DND-41 (cell line): ENCODE results near the gene RBMS1.
"Not testable (repeated sequence)": the region's sequence is repeated elsewhere in the genome, so short reads cannot be mapped to it uniquely, and the experiment has no call there.

Source experiments
- ATAC-seq: fragments of 200-7000 bp; cut with Tn5 transposase; 3 replicates; pipeline ENCODE4 v1.9.1; 2021; ENCODE audit warnings: low read depth; ENCODE audit not compliant: insufficient read depth
- DNase-seq: peaks from one replicate; pipeline ENCODE4 v3.0.0-alpha.2; 2020
- H2AFZ ChIP-seq: 2 replicates; pipeline ENCODE4 v1.6.0; 2012; ENCODE audit warnings: low read depth, low read length
- H3K27ac ChIP-seq: 2 replicates; pipeline ENCODE4 v1.5.1; 2012; ENCODE audit warnings: low read length, inconsistent platforms
- H3K27me3 ChIP-seq: fragments of 200-600 bp; sonication (generic); 2 replicates; pipeline ENCODE4 v1.6.0; 2012; ENCODE audit warnings: low read length, mild to moderate bottlenecking, inconsistent platforms; ENCODE audit not compliant: insufficient read depth, poor library complexity
- H3K36me3 ChIP-seq: 2 replicates; pipeline ENCODE4 v1.5.1; 2012; ENCODE audit warnings: low read length, inconsistent platforms; ENCODE audit not compliant: insufficient read depth
- H3K4me1 ChIP-seq: 2 replicates; pipeline ENCODE4 v1.5.1; 2012; ENCODE audit warnings: mild to moderate bottlenecking, low read length; ENCODE audit not compliant: insufficient read depth
- H3K4me2 ChIP-seq: 2 replicates; pipeline ENCODE4 v1.6.0; 2012; ENCODE audit warnings: mild to moderate bottlenecking, moderate library complexity, low read length, inconsistent platforms; ENCODE audit not compliant: insufficient read depth
- H3K4me3 ChIP-seq, 2 experiments: fragments of 200-600 bp in 1 of 2; shearing (Covaris generic) in 1 of 2; 2 replicates each; pipeline ENCODE4 v1.5.1; 2012 to 2016; ENCODE audit warnings: inconsistent platforms in 2 of 2, low read length in 2 of 2, mild to moderate bottlenecking in 2 of 2, low read depth in 1 of 2, moderate library complexity in 1 of 2
- H3K79me2 ChIP-seq: 2 replicates; pipeline ENCODE4 v1.6.0; 2012; ENCODE audit warnings: low read length, inconsistent platforms; ENCODE audit not compliant: insufficient read depth
- H3K9ac ChIP-seq: 2 replicates; pipeline ENCODE4 v1.6.0; 2012; ENCODE audit warnings: low read depth, mild to moderate bottlenecking, inconsistent platforms, low read length, moderate library complexity
- H3K9me3 ChIP-seq: 2 replicates; pipeline ENCODE4 v1.5.1; 2012; ENCODE audit warnings: low read length, moderate library complexity, mild to moderate bottlenecking, inconsistent platforms; ENCODE audit not compliant: insufficient read depth, severe bottlenecking
- H4K20me1 ChIP-seq: 2 replicates; pipeline ENCODE4 v1.6.0; 2012; ENCODE audit warnings: low read length; ENCODE audit not compliant: insufficient read depth
- EZH2 ChIP-seq: IDR thresholded peaks from 3 replicates; pipeline ENCODE4 v1.6.1; 2012; ENCODE audit warnings: borderline replicate concordance, low read depth, mild to moderate bottlenecking, moderate library complexity, low read length, inconsistent platforms; ENCODE audit not compliant: severe bottlenecking
- TF ChIP-seq, protein P1 (sequence below): IDR thresholded peaks from 2 replicates; pipeline ENCODE4 v1.5.1; 2012; ENCODE audit warnings: borderline replicate concordance, low read length, moderate library complexity, mild to moderate bottlenecking; ENCODE audit not compliant: poor library complexity, severe bottlenecking; ENCODE audit errors: extremely low read depth

The RBMS1 gene

DNA sequence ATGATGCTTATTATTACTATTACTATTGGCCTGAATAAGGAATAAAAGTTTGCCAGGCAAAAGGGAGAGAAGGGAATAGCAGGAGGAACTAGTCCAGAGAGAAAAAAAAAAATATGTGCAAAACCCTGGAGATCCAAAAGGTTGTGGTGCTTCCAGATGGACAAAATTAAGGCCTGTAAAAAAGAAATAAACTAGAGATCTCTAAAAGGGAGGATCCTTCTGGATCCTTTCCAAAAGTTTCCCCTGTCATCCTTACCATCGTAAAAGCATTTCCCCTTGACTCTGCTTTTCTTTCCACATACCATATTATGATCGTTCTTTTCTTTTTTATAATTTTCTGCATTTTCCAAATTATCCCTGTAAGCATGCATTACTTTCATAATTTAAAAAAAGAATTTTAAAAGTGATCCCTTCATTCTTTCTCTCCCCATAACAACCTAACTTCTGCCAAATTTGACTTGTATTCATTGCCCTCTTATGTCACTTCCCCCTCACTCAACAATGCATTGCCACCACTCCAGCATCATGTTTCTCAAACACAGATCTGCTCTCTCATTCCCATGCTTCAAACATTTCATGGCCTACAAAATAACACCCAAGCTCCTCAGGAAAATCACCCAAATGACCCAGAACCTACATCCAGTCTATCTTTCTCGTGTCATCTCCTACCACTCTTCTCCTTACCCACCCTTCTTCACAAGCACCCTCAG lies 40.3 kb downstream of the RBMS1 start:
- H3K79me2 ChIP-seq, result no peaks in the 10 kb centered on the region
- ATAC-seq (no peak), DNase-seq (no peak)
- H3K4me3 ChIP-seq, result no peak overlapping the region
- H3K9me3 ChIP-seq, result no peaks in the 10 kb centered on the region
- H3K36me3 ChIP-seq, result no peaks in the 10 kb centered on the region
- no peaks in the 10 kb centered on the region for H4K20me1 ChIP-seq
- H2AFZ ChIP-seq, result no peak overlapping the region
- H3K9ac ChIP-seq, result no peak overlapping the region
- no peak overlapping the region for H3K4me2 ChIP-seq
- TF ChIP-seq, protein P1, sequence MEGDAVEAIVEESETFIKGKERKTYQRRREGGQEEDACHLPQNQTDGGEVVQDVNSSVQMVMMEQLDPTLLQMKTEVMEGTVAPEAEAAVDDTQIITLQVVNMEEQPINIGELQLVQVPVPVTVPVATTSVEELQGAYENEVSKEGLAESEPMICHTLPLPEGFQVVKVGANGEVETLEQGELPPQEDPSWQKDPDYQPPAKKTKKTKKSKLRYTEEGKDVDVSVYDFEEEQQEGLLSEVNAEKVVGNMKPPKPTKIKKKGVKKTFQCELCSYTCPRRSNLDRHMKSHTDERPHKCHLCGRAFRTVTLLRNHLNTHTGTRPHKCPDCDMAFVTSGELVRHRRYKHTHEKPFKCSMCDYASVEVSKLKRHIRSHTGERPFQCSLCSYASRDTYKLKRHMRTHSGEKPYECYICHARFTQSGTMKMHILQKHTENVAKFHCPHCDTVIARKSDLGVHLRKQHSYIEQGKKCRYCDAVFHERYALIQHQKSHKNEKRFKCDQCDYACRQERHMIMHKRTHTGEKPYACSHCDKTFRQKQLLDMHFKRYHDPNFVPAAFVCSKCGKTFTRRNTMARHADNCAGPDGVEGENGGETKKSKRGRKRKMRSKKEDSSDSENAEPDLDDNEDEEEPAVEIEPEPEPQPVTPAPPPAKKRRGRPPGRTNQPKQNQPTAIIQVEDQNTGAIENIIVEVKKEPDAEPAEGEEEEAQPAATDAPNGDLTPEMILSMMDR, result no peak
- TF ChIP-seq EZH2, result no peak
- no peaks in the 10 kb centered on the region for H3K27me3 ChIP-seq
- peaks cover 9% of the 10 kb centered on the region for H3K4me1 ChIP-seq
- no peak overlapping the region for H3K27ac ChIP-seq

DNA sequence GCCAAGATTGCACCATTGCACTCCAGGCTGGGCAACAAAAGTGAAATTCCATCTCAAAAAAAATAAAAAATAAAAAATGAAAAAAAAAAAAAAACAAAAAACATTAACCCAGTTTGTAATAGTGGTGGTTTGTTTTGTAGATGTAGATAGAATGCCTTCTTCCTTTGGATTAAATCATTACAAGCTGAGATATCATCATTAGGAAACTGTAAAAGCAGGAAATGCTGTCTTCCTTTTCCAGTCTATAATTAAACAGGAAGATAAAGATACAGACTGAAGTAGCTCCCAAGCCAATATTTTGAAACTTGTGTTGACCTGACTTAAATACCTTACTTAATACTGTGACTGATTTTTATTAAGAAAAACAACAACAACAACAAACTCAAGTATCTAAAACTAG lies 43.1 kb downstream of the RBMS1 start:
- Histone ChIP-seq H3K27me3 (no peaks in the 10 kb centered on the region), H3K4me1 (peaks cover 9% of the 10 kb centered on the region), H3K4me2 (no peak overlapping the region), H3K27ac (no peak overlapping the region), H3K9me3 (no peaks in the 10 kb centered on the region), H2AFZ (no peak overlapping the region), H3K4me3 (no peak overlapping the region), H4K20me1 (no peaks in the 10 kb centered on the region), H3K9ac (no peak overlapping the region), H3K36me3 (no peaks in the 10 kb centered on the region), H3K79me2 (no peaks in the 10 kb centered on the region)
- no peak for ATAC-seq
- no peak for TF ChIP-seq EZH2
- TF ChIP-seq, protein P1, result no peak
- no peak for DNase-seq

DNA sequence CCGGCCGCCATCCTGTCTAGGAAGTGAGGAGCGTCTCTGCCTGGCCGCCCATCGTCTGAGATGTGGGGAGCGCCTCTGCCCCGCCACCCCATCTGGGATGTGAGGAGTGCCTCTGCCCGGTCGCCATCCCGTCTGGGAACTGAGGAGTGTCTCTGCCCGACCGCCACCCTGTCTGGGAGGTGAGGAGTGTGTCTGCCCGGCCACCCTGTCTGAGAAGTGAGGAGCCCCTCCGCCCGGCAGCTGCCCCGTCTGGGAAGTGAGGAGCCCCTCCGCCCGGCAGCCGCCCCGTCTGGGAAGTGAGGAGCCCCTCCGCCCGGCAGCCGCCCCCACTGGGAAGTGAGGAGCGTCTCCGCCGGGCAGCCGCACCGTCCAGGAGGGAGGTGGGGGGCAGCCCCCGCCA lies 44.8 kb downstream of the RBMS1 start:
- not testable (repeated sequence) for H3K79me2 ChIP-seq, H3K4me2 ChIP-seq, H3K9ac ChIP-seq, H4K20me1 ChIP-seq, H3K9me3 ChIP-seq, H3K36me3 ChIP-seq, H3K27ac ChIP-seq, H3K4me1 ChIP-seq, H3K27me3 ChIP-seq, H2AFZ ChIP-seq, ATAC-seq, DNase-seq, H3K4me3 ChIP-seq

DNA sequence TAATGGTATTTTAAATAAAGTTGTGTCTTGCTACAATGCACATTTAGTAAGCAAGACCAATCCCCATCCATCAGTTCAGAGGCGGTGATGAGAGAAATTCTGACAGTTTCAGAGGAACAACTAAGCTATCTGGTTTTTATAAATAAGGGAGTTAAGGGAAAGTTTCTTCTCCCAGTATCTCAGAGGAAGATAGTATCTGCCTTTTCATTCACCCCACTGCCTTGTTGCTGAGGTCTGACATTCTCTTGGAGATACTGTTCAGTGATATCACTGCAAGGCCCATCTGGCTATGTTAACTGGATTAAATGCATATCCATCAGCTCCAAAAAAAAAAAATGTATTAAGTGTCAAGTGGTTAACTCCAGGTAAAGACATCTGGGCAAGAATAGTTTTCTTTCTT lies 47.9 kb downstream of the RBMS1 start:
- Histone ChIP-seq H3K4me2 (no peak overlapping the region), H3K27me3 (no peaks in the 10 kb centered on the region), H3K36me3 (no peaks in the 10 kb centered on the region), H3K9ac (no peak overlapping the region), H3K79me2 (no peaks in the 10 kb centered on the region), H4K20me1 (no peaks in the 10 kb centered on the region), H3K9me3 (peaks cover 6% of the 10 kb centered on the region), H3K4me1 (no peaks in the 10 kb centered on the region), H2AFZ (no peak overlapping the region), H3K4me3 (no peak overlapping the region), H3K27ac (no peak overlapping the region)
- TF ChIP-seq, protein P1, result no peak
- no peak for TF ChIP-seq EZH2
- no peak for DNase-seq
- no peak for ATAC-seq
